A549 (cell line): ENCODE measurements around the gene S1PR4. TPM values are rescaled to one million over a fixed set of nuclear protein-coding genes. Genes with fewer than 3 reads are reported as not detected.

Experiments
- ATAC-seq, 2 experiments: fragments of 200-7000 bp in 1 of 2; fragments of >200 bp in 1 of 2; cut with Nextera tagmentation in 1 of 2; cut with Tn5 transposase in 1 of 2; 3 replicates each; pipeline versions ENCODE4 v1.8.0 to v1.9.1; 2018 to 2020; ENCODE audit warnings: mild to moderate bottlenecking in 1 of 2, moderate library complexity in 1 of 2
- CTCF ChIA-PET: fragments of 300-600 bp; sonication (Branson Sonifier 250); formaldehyde crosslinking; extraction: SDS; loops from one replicate; lab custom pipeline; 2021; ENCODE audit warnings: antibody characterized with exemption, inconsistent platforms; lab: Yijun Ruan, JAX
- POLR2A ChIA-PET: fragments of 350-600 bp; formaldehyde crosslinking; extraction: SDS; loops from one replicate; lab custom pipeline; 2021; ENCODE audit warnings: antibody characterized with exemption, inconsistent platforms; lab: Yijun Ruan, JAX
- DNase-seq, 2 experiments: peaks; one replicate each; pipeline versions ENCODE4 v3.0.0 to v3.0.0-alpha.2; 2011 to 2016; ENCODE audit warnings: low read depth in 1 of 2, low spot score in 1 of 2
- FAIRE-seq: peaks from 2 replicates; lab custom pipeline; 2011; peaks lifted over from hg19 to GRCh38; lab: Jason Lieb, UNC
- H3K27ac ChIP-seq, 2 experiments: fragments of >200 bp; sonication (Bioruptor Twin); formaldehyde crosslinking; 3 replicates each; pipeline ENCODE4 v1.5.1; 2016 to 2017
- H3K4me1 ChIP-seq: fragments of >200 bp; sonication (Bioruptor Twin); formaldehyde crosslinking; 3 replicates; pipeline ENCODE4 v1.6.1; 2016
- H3K4me2 ChIP-seq: fragments of >200 bp; sonication (Bioruptor Twin); formaldehyde crosslinking; 3 replicates; pipeline ENCODE4 v1.6.1; 2016
- H3K4me3 ChIP-seq: fragments of >200 bp; sonication (Bioruptor Twin); formaldehyde crosslinking; 3 replicates; pipeline ENCODE4 v1.5.1; 2016
- H3K9me3 ChIP-seq: fragments of >200 bp; sonication (Bioruptor Twin); formaldehyde crosslinking; 3 replicates; pipeline ENCODE4 v1.6.1; 2016
- EHF ChIP-seq: fragments of 250-450 bp; sonication (Bioruptor Pico); IDR thresholded peaks from 2 replicates; pipeline ENCODE4 v1.5.0; 2020; ENCODE audit warnings: mild to moderate bottlenecking
- FOSB ChIP-seq: fragments of 250-450 bp; sonication (Bioruptor Pico); IDR thresholded peaks from 2 replicates; pipeline ENCODE4 v1.5.0; 2020; ENCODE audit warnings: mild to moderate bottlenecking, moderate library complexity
- FOXS1 ChIP-seq: fragments of 250-450 bp; sonication (Bioruptor Pico); IDR thresholded peaks from 2 replicates; pipeline ENCODE4 v1.5.0; 2020; ENCODE audit warnings: mild to moderate bottlenecking, moderate library complexity
- GATA3 ChIP-seq: IDR thresholded peaks from 2 replicates; pipeline ENCODE4 v1.6.1; 2012; ENCODE audit warnings: borderline replicate concordance
- HEYL ChIP-seq: fragments of 250-450 bp; sonication (Bioruptor Pico); IDR thresholded peaks from 2 replicates; pipeline ENCODE4 v1.8.0; 2021; ENCODE audit warnings: mild to moderate bottlenecking, moderate library complexity
- HOXA7 ChIP-seq: fragments of 250-450 bp; sonication (Bioruptor Pico); IDR thresholded peaks from 2 replicates; pipeline ENCODE4 v1.5.0; 2020; ENCODE audit warnings: mild to moderate bottlenecking, moderate library complexity
- HOXB5 ChIP-seq: fragments of 250-450 bp; sonication (Bioruptor Pico); IDR thresholded peaks from 2 replicates; pipeline ENCODE4 v1.5.0; 2020; ENCODE audit warnings: mild to moderate bottlenecking, moderate library complexity
- JUNB ChIP-seq: fragments of >200 bp; sonication (Bioruptor Twin); formaldehyde crosslinking; IDR thresholded peaks from 2 replicates; pipeline ENCODE4 v1.6.1; 2016
- MAFK ChIP-seq: fragments of 450-650 bp; IDR thresholded peaks from 2 replicates; pipeline ENCODE4 v1.6.1; 2014; ENCODE audit not compliant: partially characterized antibody
- MYC ChIP-seq: IDR thresholded peaks from 2 replicates; pipeline ENCODE4 v1.6.1; 2012; ENCODE audit warnings: mild to moderate bottlenecking, inconsistent platforms, low read length, improper control_type of control experiment, borderline replicate concordance
- NR3C1 ChIP-seq: fragments of >200 bp; sonication (Bioruptor Twin); formaldehyde crosslinking; IDR thresholded peaks from 3 replicates; pipeline ENCODE4 v1.6.1; 2017
- POLR2AphosphoS2 ChIP-seq: conservative IDR thresholded peaks from 2 replicates; pipeline ENCODE4 v1.6.1; 2012; ENCODE audit warnings: low read length, improper control_type of control experiment, inconsistent platforms
- RAD21 ChIP-seq, 2 experiments: fragments of >200 bp in 1 of 2; sonication (Bioruptor Twin) in 1 of 2; formaldehyde crosslinking in 1 of 2; IDR thresholded peaks in 1 of 2; conservative IDR thresholded peaks in 1 of 2; 2 replicates in 1 of 2; 3 replicates in 1 of 2; pipeline ENCODE4 v1.6.1; 2012 to 2018; ENCODE audit warnings: inconsistent platforms in 1 of 2
- RNF2 ChIP-seq: fragments of 200-600 bp; sonication (generic); IDR thresholded peaks from 2 replicates; pipeline ENCODE4 v1.6.1; 2016; ENCODE audit warnings: low read depth, mild to moderate bottlenecking, antibody characterized with exemption, moderate library complexity, borderline replicate concordance
- ZNF302 ChIP-seq: fragments of 250-450 bp; sonication (Bioruptor Pico); IDR thresholded peaks from 2 replicates; pipeline ENCODE4 v1.9.0; 2021; ENCODE audit warnings: inconsistent platforms, mild to moderate bottlenecking, moderate library complexity
- WGBS: methylation state at CpG from one replicate; pipeline ENCODE4 v1.1.6; 2017; ENCODE audit errors: missing lambda C conversion rate; 5-methylcytosine and 5-hydroxymethylcytosine counted together
- polyA plus RNA-seq, 4 experiments: library from polyadenylated mRNA; depleted of rRNA in 3 of 4; stranded (reverse); fragments of >200 nt; fragmentation: RNase III in 1 of 4; extraction: RNeasy Plus Mini Kit Qiagen cat#74134 plus additional on column Dnase treatment in 1 of 4; gene quantifications; 2 replicates in 3 of 4; 3 replicates in 1 of 4; pipeline ENCODE4 v1.2.3, GENCODE V29; 2011 to 2017
- TF ChIP-seq, protein P1 (sequence below): fragments of 250-450 bp; sonication (Bioruptor Pico); IDR thresholded peaks from 2 replicates; pipeline ENCODE4 v1.5.0; 2021; ENCODE audit warnings: mild to moderate bottlenecking, moderate library complexity, borderline replicate concordance

The S1PR4 gene
- polyA plus RNA-seq, 2 of the 4 experiments (the other 2 are of a cell fraction) = 0.09 to 0.17 TPM

DNA sequence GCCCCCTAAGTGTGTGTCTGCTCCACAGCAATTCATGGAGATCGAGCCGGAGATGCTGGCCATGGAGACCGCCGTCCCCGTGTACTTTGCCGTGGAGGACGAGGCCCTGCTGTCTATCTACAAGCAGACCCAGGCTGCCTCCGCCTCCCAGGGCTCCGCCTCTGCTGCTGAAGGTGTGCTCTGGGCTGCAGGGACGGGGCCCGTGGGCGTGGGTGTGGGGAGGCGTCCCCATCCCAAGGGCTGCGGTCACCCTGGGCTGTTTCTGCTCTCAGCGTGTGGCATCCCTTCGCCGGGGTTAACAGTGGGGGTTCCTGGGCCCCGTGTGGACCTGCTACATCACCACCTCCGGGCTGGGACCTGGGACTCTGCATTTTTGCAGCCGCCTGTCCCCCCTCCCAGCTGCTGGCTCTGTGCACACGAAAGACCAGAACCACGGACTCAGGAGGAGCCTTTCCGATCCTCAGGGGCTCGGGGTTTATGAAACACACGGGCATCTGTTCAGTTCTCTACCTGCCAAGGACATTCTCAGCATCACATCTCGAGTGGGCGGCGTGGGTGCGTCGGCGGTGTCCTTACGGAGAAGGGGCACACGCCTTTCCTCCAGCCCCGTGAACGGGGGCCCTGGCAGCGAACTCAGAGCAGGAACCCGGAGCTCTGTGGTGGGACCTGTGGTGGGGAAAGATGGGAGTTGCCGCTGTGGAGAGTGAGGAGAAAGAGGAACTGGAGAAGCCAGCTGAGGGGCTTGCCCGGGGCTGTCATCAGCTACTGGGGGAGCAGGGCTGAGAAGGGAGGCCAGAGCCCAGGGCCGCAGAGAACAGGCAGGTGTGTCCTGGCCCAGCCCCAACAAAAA is 14.9 kb downstream of the S1PR4 start:
- FAIRE-seq = no peak
- CTCF ChIA-PET = interaction anchor here (0.6 to 1.0 kb wide), 2 partner anchors 29 to 1838 kb away, joined by 3 read pairs; no protein-coding TSS in a partner anchor

DNA sequence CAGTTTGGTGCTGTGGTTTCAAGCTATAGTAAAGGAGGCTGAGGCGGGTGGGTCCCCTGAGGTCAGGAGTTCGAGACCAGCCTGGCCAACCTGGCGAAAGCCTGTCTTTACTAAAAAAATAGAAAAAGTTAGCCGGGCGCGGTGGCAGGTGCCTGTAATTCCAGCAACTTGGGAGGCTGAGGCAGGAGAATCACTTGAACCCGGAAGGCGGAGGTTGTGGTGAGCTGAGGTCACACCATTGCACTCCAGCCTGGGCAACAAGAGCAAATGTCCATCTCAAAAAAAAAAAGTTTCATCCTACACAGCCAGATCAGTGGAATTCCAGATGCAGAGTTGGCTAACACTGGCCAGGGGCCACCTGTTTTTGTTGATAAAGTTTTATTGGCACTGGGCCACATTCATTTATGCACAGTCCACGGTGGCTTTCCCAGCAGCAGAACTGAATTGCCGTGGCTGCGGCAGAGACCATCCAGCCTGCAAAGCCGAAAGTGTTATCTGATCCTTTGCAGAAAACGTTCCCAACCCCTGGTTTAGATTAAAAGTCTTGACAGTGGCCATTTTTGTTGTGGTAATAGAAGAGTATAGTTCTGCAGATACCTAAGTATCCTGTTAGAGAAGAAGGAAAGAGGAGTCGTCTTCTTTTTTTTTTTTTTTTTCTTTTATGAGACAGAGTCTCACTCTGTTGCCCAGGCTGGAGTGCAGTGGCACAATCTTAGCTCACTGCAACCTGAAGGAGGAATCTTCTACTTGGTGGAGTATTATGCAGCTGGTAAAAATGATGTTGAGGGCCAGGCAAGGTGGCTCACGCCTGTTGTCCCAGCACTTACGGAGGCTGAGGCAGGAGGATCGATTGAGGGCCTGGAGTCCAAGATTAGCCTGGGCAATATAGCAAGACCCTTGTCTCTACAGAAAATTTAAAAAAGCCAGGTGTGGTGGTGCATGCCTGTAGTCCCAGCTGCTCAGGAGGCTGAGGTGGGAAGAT is 15.8 kb downstream of the S1PR4 start:
- no peak for ATAC-seq
- Histone ChIP-seq H3K4me2 (no peak overlapping the region), H3K4me3 (no peak overlapping the region), H3K27ac (no peak overlapping the region), H3K4me1 (no peaks in the 10 kb centered on the region), H3K9me3 (no peaks in the 10 kb centered on the region)
- TF ChIP-seq JUNB (no peak), FOSB (no peak), MAFK (no peak)
- WGBS = 89% methylated on average over 17 of the region's 17 CpGs
- FAIRE-seq = no peak
- DNase-seq = no peak
- ChIA-PET POLR2A (no interaction called here), CTCF (interaction anchor here (0.6 to 1.3 kb wide), 3 partner anchors 30 to 1837 kb away, joined by 3 read pairs; no protein-coding TSS in a partner anchor)

More for the DNA sequence above, 14.9 kb downstream of the S1PR4 start:
- Histone ChIP-seq H3K4me3 (no peak overlapping the region), H3K4me2 (no peak overlapping the region), H3K4me1 (no peaks in the 10 kb centered on the region), H3K9me3 (no peaks in the 10 kb centered on the region), H3K27ac (no peak overlapping the region)
- no peak for TF ChIP-seq MYC
- TF ChIP-seq RNF2 = no peak
- no peak for TF ChIP-seq RAD21 (conservative IDR thresholded peaks at IDR 0.05 in 1 of 2, IDR thresholded peaks at IDR 0.05 in 1 of 2)
- ATAC-seq (0 out of 6 replicates have a peak, but pooled peaks of 1 of the 2 experiments have one; percentile 26), DNase-seq (no peak)
- POLR2A ChIA-PET = no interaction called here
- 87% methylated on average over 30 of the region's 40 CpGs for WGBS

DNA sequence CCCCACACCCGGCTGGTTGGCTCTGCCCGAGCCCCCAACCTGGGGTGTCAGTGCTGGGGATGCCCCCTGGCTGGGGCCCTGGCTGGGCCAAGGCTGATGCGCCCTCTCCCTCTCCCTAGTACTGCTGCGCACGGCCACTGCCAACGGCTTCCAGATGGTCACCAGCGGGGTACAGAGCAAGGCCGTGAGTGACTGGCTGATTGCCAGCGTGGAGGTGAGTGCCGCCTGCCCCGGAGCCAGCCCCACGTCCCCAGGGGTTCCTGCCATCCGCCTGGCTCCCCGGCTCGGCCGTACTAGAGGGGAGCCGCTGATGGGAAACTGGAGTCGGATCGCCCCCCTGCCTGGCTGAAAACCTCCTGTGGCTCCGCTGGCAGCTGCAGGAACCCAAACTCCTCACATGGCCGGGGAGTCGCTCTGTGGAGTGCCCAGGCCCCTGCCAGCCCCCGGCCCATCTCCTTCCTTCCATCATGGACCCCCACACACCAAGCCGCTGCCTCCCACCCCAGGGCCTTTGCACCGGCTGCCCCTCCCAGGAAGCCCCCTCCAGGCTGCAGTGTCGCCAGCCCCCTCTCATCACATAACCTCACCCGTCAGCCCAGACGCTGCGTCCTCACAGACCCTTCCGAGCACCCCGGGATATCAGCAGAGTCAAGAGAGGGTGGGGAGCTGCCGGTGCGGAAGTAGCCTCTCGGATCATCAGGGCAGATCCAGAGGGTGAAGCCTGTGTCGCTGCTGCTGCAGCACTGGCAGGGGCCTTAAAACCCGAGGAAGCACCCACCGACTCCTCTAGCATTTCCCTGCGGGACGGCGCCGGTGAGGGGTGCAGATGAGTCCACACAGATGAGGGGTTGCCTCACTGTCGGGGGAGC is 17.7 kb downstream of the S1PR4 start:
- H3K4me3 ChIP-seq = no peak overlapping the region
- DNase-seq (no peak), FAIRE-seq (no peak), ATAC-seq (no peak)
- H3K4me1 ChIP-seq = no peaks in the 10 kb centered on the region
- no peak overlapping the region for H3K27ac ChIP-seq
- ChIA-PET POLR2A (no interaction called here), CTCF (no interaction called here)
- no peaks in the 10 kb centered on the region for H3K9me3 ChIP-seq
- no peak overlapping the region for H3K4me2 ChIP-seq
- TF ChIP-seq, protein P1, sequence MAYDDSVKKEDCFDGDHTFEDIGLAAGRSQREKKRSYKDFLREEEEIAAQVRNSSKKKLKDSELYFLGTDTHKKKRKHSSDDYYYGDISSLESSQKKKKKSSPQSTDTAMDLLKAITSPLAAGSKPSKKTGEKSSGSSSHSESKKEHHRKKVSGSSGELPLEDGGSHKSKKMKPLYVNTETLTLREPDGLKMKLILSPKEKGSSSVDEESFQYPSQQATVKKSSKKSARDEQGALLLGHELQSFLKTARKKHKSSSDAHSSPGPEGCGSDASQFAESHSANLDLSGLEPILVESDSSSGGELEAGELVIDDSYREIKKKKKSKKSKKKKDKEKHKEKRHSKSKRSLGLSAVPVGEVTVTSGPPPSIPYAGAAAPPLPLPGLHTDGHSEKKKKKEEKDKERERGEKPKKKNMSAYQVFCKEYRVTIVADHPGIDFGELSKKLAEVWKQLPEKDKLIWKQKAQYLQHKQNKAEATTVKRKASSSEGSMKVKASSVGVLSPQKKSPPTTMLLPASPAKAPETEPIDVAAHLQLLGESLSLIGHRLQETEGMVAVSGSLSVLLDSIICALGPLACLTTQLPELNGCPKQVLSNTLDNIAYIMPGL = no peak
- TF ChIP-seq HOXB5 = no peak
- no peak for TF ChIP-seq GATA3
- TF ChIP-seq HOXA7 (CRISPR knock-in tag) = no peak
- TF ChIP-seq RAD21 (conservative IDR thresholded peaks at IDR 0.05 in 1 of 2, IDR thresholded peaks at IDR 0.05 in 1 of 2) = no peak
- TF ChIP-seq POLR2AphosphoS2 = no peak
- no peak for TF ChIP-seq MAFK
- no peak for TF ChIP-seq HEYL (CRISPR knock-in tag)
- TF ChIP-seq ZNF302 (CRISPR knock-in tag) = no peak
- no peak for TF ChIP-seq NR3C1
- TF ChIP-seq EHF (CRISPR knock-in tag) = no peak
- TF ChIP-seq FOXS1 (CRISPR knock-in tag) = no peak
- 93% methylated on average over 19 of the region's 42 CpGs for WGBS
